ENCODE results near the gene NR2C2AP. TPM values are rescaled to one million over a fixed set of nuclear protein-coding genes. Genes with fewer than 3 reads are reported as not detected.
A peak's percentile ranks its signal among the peaks of the same experiment; 100 is the strongest.

The NR2C2AP gene
- total RNA-seq, 1 donor from 2014 or later, result 12.9 TPM

DNA sequence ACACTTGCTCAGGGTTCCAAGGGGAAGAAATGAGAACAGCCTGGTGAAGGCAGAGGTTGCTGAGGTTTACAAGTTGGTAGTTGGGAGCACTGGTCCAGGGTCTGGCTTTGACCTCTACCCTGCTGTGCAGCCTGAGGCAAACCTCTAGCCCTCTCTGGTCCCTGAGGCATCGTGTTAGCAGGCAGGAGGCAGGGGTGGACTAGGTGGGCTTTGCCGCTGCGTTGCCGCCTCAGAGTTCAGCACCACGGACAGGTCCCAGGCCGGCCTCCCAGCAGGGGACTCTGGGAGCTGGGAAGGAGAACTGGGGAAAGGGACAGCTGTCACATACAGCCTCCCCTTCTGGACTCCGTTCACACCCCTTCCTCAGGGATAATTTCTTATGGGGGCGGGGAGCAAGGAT, 11.7 kb upstream of the NR2C2AP start:
- H3K9me3 ChIP-seq, result no peaks in the 10 kb centered on the region
- intact Hi-C loops (cut with DNase I), result no loop called here
- peaks cover 53% of the 10 kb centered on the region for H3K27me3 ChIP-seq (ENCODE audit: low read depth)
- no peaks in the 10 kb centered on the region for H3K4me1 ChIP-seq
- no peak for TF ChIP-seq CTCF (IDR thresholded peaks at IDR 0.05)
- no peaks in the 10 kb centered on the region for H3K36me3 ChIP-seq
- H3K27ac ChIP-seq, result no peak overlapping the region
- no peak for DNase-seq
- peak in 1 of 2 donors; percentile 53 for ATAC-seq
- no peak overlapping the region for H3K4me3 ChIP-seq

DNA sequence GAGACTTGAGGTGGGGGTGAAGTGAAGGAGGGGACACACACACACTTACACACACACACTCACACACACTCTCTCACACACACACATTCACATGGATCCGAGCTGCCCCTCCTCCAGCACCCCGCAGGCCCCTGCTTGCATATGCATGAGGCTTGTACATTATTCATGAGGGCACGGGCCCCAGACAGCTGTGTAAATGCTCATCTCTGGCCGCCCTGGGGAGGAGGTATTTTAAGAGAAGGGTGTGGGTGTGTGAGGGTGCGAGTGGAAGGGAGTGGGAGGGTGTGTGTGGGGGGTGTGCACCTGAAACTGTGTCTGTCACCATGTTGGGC, 10.9 kb upstream of the NR2C2AP start:
- Histone ChIP-seq H3K4me1 (no peaks in the 10 kb centered on the region), H3K27ac (no peak overlapping the region), H3K36me3 (no peaks in the 10 kb centered on the region), H3K9me3 (no peaks in the 10 kb centered on the region), H3K27me3 (ENCODE audit: low read depth) (peaks cover 53% of the 10 kb centered on the region), H3K4me3 (no peak overlapping the region)
- no peak for DNase-seq
- intact Hi-C loops (cut with DNase I), result no loop called here
- no peak for TF ChIP-seq CTCF (IDR thresholded peaks at IDR 0.05)
- no peak for ATAC-seq

DNA sequence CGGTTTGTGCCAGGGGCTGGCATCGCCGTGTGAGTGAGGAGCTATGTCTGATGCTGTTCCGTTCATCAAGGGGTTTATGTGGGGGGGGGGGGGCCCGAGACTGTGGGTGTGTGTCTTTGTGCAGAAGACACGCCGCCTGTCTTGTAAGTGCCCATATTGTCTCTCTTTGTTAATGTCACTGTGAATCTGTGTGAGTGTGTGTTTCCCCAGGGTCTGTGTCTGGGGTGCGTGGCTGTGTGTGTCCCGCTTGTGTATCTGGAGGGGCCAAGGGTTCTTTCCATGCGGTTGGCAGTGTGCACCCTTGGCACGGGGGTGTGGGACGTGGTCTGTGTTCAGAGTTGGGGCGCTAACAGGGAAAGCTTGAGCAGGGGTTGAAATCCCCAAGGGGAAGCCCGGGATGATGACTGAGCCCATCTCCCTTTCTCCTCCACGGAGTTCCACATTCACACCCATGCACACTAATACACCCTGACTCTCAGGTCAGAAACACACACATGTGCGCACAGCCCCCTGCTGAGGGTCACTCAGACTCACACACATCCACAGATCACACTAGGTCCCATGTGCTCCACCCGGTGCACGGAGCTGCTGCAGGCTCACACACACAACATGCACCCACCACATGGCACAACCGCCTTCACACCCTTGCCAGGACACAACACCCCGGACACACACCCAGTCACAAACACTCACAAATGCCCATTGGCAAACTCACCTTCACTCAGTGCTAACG, 10.4 kb upstream of the NR2C2AP start:
- H3K27me3 ChIP-seq (ENCODE audit: low read depth), result peaks cover 53% of the 10 kb centered on the region
- no peak for TF ChIP-seq CTCF (IDR thresholded peaks at IDR 0.05)
- DNase-seq (no peak), ATAC-seq (no peak)
- H3K4me1 ChIP-seq, result no peaks in the 10 kb centered on the region
- no peak overlapping the region for H3K27ac ChIP-seq
- no peak overlapping the region for H3K4me3 ChIP-seq
- no peaks in the 10 kb centered on the region for H3K9me3 ChIP-seq
- intact Hi-C loops (cut with DNase I), result no loop called here
- no peaks in the 10 kb centered on the region for H3K36me3 ChIP-seq

DNA sequence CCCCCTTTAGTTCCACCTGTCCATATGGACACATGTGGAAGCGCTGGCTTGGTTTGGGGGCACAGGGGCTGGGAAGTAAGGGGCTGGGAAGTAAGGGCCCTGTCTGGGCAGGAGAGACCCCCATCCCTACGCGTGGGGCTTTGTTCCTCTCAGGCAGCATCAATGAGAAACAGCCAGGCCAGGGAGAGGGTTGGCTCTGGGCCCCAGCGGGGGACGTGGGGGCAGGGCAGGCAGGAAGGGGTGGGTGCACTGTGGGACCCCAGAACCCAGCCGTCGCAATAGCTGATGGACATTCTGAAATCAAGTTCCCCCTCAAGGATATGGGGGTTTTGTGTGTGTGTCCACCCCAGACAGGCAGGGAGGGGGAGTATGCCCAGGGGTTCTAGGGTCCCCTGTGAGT, 9.7 kb upstream of the NR2C2AP start:
- Histone ChIP-seq H3K27me3 (ENCODE audit: low read depth) (peaks cover 53% of the 10 kb centered on the region), H3K9me3 (no peaks in the 10 kb centered on the region), H3K4me1 (no peaks in the 10 kb centered on the region), H3K36me3 (no peaks in the 10 kb centered on the region), H3K27ac (no peak overlapping the region), H3K4me3 (no peak overlapping the region)
- no peak for TF ChIP-seq CTCF (IDR thresholded peaks at IDR 0.05)
- intact Hi-C loops (cut with DNase I), result no loop called here
- ATAC-seq, result no peak
- no peak for DNase-seq

- no peak within 1 kb of the TSS for H3K4me3 ChIP-seq
- H3K27me3 ChIP-seq (ENCODE audit: low read depth), result peaks cover 51% of the 10 kb centered on the region
- DNase-seq (no peak), ATAC-seq (no peak)
- intact Hi-C loops (cut with DNase I), result no loop called here
- H3K4me1 ChIP-seq, result no peaks in the 10 kb centered on the region
- no peak within 1 kb of the TSS for H3K27ac ChIP-seq
- H3K36me3 ChIP-seq, result no peaks in the 10 kb centered on the region
- no peaks in the 10 kb centered on the region for H3K9me3 ChIP-seq
- no peak for TF ChIP-seq CTCF (IDR thresholded peaks at IDR 0.05)
Observed at GRCh38 chr19:19211499-19212420, 8.5 kb upstream of the NR2C2AP start, which contains the start of gene NCAN. Gene NCAN, plus strand, starts transcription at chr19:19211958. Its CDS starts 4,996 bp downstream, at chr19:19216954.
